CMK (cell line): Measurements from ENCODE around the gene RSPO4.

ENCODE experiments used
- DNase-seq: peaks from one replicate; pipeline ENCODE4 v3.0.0-alpha.2; 2010; ENCODE audit warnings: low read depth

RSPO4 gene

DNA sequence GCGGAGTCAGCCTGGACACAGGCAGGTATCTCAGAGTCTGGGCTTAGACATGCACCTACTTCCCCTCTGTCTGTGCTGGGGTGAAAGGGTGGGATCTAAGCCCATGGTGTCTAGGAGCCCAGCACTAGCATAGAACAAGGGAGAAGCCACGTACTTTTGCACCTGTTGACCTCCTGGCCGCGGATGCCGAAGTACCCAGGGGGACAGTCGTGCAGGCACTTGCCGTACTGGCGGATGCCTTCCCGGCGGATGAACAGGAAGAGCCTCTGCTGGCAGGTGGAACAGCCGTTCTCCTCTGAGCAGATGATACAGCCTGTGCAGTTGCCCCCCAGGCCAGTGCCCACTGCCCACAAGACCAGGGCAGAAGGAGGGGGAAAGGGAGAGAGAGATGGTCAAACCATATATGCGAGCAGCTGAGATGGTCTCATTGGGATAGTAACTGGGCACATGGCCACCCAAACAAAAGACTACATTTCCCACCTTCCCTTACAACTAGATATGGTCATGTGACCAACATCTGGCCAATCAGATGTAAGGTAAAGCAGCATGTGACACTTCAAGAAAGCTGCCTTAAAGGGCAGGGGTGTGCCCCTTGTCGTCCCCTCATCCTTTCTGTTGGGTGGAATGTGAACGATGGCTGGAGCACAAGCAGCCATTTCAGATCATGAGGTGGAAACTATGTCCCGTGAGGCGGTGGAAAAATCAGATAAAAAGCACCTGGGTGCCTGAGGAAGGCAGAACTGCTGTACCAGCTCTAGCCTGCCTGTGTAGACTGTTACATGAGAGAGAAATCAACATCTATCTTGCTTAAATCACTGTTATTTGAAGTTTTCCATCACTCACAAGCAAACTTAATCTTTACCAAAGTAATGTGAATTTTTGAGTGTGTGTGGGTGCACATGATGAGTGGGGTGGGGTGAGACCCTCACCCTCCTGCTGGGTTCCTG lies 34.0 kb downstream of the RSPO4 start:
- peak; percentile 46 for DNase-seq

DNA sequence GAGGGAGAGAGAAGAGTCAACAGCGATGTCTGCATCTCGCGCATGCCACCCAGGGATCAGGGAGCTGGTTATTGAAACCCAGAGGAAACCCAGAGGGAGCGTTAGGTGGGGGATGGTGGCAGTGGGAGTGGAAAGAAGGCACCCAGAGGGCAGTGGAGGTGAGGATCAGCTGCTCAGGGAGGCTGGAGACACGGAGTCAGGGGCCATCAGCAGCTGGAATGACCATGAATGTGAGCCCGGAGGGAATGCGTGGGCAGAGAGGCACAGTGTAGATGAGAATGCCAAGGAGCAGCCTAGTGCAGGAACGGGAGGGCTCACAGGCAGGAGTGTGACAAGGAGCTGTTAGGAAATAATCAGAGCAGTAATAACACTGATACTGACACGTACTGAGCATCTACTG lies 36.2 kb downstream of the RSPO4 start:
- DNase-seq, result no peak

DNA sequence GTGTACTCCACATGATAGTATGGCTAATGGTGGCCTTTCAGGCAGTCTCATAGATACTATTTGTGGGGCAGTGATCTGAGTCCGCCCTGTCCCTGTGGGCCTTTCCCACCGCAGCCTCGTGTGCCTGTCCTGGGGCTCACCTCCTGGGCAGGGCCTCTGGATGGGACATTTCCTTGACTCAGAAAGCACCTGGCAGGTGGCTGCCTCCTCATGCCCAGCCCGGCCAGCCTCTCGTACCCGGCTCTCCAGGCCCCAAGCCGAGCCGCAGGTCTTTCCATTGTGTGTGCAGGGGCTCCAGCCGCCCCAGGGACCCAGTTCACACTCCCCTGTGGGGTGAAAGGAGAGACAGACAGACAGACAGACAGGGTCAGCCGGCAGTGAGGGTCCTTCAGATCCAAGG lies 38.3 kb downstream of the RSPO4 start:
- no peak for DNase-seq

DNA sequence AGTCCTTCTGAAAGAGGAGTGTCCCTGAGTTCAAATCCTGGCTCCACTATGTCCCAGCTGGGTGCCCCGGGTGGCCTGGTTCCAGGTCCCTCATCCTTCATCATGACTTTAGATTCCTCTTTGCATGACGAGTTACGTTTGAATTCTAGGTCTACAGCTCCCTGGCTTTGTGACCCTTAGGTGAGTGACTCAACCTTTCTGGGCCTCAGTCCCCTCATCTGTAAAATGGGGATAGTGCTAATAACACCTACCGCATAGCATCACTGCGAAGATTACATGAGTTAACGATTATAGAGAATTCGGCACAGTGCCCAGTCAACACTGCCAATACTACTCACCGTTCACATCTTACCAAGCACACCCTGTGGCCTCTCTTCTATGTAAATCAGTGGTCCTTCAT lies 39.4 kb downstream of the RSPO4 start:
- no peak for DNase-seq

DNA sequence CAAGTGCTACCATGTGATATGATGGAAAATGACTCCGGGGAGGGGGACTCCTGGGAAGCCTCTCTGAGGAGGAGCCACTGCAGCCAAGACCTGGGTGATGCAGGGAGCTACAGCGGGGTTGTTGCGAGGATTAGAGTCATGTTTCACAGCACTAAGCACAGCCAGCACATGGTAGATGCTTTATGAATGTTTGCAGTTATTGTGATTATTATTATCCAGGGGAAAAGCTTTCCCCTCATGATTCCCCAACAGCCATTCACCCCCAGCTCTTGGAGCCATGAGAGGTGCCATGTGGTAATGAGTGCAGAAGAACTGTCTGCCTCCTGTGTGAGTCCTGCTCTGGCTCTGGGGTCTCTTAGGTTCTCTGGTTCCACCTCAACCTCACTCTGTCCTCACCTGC lies 39.9 kb downstream of the RSPO4 start:
- no peak for DNase-seq

DNA sequence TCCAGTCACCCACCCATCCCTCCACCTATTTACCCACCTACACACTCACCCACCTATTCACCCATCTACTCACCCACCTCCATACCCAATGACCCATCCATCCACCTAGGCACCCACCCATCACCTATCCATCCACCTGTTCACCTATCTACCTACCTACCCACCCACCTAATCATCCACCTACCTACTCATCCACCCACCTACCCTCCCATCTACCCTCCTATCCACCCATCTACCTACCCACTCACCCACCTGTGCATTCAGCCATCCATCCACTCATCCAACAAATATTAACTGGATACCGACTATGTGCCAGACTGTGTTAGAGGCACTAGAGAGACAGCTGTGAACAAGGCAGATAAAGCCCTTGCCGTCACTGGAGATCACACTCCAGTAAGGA lies 40.3 kb downstream of the RSPO4 start:
- no peak for DNase-seq

DNA sequence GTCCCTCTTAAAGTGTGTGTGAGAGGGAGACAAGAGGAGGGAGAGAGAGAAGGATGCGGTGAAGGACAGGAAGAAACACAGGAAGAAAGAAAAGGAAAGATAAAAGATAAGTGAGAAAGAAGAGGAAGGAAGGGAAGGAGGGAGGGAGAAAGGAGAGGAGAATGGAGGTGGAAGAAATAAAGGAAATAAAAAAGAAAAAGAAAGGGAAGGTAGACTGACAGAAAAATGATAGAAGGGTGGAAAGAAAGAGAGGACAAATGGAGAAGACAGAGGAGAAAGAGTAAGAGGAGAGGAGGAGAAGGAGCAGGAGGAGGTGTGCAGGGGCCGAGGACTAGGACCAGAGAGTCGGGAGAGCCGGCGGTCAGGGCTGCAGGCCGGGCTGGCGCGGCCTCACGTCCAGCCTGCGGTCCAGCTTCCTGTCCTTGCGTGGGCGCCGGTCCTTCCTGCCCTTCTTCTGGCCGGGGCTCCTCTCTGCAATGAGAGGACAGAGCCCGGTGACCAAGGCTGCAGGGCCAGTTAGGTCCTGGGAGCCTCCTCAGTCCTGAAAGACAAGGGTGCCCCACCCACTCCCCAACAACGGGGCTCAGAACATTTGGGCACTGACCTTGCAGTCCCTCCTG lies 42.0 kb downstream of the RSPO4 start:
- DNase-seq, result no peak

DNA sequence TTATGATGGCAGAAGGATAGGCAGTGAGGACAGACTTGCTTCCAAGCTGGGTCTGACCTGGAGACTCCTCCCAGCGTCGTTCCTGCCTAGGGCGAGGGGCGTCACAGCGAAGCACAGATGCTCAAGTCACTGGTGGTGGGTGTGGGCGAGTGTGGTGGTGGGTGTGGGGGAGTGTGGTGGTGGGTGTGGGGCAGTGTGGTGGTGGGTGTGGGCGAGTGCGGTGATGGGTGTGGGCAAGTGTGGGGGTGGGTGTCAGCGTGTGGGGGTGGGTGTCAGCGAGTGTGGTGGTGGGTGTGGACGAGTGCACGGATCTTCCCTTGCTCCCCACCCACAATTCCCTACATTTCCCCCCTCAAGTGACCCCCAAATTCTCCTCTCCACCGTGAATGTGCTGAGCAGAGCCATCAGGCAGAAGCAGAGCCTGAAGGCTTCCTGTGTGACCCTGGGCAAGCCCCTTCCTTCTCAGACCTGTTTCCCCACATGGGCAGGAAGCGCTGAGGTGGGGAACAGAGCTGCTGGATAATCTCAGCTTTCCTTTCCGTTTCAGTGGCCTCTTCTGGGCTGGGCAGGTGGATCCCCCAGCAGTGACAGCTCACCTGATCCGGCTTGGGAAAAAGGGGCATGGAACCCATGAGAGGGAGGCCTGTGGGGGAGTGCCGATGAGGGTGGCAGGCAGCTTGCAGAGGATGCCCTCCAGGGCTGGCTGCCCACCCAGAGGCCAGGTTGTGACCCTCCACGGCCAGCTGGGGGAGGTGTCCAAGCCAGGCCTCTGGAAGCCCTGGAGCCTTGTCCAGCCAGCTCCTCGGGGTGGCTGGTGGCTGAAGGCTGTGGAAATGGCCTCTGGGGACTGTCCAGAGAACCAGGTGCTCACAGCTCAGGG lies 42.9 kb downstream of the RSPO4 start:
- no peak for DNase-seq

DNA sequence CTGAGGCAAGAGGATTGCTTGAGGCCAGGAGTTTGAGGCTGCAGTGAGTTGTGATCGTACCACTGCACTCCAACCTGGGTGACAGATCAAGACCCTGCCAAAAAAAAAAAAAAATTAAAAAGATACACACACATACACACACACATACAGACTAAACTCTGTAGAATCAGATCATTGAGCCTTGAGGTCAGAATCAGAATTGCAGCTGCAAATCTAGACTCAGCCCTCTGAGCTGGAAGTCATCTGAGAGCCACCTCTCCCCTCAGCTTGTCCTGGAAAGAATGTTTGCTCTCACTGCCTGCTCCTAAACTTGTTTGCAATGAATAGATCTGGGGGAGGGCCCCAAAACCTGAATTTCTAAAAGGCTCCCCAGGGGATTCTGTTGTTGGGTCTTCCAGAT lies 44.6 kb downstream of the RSPO4 start:
- no peak for DNase-seq

DNA sequence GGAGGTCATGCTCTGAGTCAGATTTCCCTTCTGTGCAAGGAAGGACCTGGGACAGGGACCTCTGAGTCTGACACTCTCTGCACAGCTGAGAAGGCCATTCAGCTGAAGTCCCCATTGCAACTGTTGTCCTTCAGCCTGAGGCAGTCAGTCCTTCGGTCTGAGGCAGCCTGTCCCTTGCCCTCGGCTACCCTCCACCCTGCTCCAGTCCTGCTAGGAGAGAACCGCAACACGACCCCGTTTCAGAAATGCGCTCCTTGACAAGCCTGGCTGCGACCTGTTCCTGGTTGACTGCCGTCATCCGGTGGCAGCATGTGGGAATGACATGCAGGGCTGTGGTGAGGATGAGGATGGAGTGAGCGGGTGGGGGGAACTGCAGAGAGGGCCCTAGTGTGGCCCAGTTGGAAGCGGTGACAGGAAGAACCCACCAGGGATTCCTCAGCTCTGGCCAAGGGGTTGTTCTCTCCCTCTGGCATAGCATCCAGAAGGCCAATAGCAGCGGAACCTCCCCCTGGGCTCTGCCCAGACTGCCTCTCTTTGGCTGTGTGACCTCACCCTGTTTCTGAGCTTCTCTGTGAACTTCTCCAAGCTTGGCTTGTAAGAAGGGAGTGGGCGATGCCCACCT lies 45.7 kb downstream of the RSPO4 start:
- peak; percentile 79 for DNase-seq

DNA sequence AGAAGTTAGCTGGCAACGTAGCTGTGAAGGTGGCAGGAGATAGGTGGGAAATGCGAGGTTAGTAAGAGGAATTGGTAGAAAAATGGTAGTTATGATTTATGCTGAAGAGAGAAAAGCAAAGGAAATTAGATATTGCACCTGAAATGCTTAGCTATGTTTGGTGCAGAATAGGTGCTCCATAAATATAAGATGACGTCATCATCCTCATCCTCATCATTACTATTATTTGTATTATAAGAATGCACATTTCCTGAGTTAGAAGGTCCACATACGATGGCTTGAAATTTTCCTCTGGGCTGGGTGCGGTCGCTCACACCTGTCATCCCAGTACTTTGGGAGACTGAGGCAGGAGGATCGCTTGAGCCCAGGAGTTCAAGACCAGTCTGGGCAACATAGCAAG lies 46.5 kb downstream of the RSPO4 start:
- no peak for DNase-seq

DNA sequence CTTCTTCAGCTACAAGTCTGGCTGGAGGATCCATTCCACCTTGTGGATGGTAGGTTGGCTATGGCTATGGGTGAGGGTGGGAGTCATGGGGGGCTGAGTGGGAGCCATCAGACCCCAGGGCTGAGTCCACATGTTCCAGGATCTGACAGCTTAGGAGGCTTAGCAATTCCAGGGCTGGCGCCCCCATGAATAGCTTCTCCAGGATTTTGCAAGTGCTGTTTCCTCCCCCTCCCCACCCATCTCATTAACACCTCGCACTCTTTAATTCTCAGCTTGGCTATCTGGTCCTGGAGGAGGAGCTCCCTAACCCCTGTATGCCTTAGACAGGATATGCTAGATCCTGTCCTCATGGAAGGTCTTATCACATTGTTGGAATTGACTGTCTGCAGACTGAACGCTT lies 47.0 kb downstream of the RSPO4 start:
- no peak for DNase-seq

DNA sequence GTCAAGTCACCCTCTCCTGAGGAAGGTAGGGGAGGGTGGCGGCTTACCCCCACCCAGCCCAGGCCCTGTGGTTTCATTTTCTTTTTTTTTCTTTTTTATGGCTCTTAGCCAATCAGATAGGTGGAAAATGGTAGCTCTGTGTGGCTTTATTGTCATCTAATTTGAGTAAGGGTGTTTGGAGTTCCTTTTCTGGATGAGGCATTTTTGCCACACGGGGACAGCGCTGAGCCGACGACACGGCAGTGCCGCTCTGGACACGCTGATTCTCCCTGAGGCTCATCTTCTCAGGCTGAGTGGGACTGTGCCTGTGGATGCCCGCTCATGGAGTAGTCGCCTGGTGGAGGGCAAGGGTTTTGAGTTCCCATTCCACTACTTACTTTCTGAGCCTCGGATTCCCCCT lies 48.4 kb downstream of the RSPO4 start:
- no peak for DNase-seq

DNA sequence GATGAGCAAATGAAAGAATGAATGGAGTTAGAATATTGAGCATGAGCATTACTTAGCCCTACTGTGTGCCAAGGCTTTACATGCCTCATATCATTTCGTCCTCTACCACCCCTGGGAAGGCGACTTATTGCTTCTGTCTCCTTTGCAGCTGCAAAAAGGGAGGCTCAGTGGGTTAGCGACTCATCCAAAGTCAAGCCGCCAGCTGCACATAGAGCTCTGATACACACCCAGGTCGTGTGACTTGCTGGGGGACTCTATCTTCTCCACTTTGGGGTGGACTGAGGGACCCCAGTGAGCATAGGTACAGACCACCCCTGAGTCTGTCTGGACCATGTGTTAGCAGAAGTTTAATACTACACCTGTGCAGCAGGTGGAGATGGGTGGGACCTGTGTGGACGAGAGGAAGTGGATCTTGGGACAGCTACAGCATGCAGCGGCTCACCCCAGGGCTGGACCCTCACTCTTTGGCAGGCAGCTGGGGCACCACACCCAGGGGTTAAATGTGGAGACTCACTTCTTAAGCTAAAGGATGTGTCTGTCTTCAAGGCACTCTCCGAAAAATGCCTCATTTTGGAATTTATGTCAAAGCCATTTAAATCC lies 49.8 kb downstream of the RSPO4 start:
- DNase-seq, result no peak

DNA sequence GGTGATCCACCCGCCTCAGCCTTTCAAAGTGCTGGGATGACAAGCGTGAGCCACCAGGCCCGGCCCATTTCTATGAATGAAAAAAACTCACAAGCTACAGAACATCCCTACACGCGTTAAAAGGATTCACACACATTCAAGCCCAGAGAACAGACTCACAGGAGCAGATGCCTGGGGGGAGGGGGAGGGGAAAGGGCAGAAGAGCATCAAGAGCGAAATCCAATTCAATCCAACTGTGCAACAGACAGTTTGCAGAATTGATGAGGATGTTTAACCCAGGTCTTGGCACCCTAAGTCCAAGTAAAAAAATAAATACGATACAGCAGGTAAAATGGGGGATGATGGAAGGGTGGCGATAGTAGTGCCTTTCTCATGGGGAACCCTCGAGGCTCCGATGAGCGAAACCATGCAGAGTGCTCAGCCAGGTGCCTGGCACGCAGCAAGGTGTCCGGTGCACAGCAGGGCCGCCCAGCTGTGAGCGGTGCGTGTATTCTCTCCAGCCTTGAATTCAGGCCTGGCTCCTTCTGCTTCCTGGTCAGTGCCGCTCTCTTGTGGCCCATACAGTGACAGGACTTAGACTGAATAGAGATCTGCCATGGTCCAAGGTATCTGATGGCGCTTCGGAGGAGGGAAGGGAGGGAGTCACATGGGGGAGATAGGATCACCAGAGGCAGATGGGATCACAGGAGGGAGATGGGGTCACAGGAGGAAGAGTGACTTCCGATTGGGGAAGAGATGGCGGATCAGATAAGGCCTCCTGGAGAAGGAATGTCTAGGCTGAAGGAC lies 50.5 kb downstream of the RSPO4 start:
- DNase-seq, result no peak

DNA sequence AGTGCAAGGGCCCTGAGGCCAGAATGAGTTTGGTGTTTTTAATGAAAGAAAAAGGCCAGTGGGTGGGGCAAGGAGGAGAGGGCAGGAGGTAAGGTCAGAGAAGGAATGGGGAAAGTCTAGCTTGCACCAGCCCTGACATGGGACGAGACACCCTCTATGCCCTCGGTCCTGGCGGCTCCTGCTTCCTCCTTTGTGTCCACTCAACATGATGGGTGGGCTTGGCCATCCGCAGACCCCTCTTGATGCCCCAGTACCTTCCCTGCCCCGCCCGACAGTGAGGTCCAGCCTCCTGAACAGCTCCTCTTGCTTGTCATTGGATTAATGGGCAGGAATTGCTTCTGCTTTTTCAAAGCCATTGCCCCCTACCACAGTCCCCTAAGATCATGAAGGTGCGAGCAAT lies 52.4 kb downstream of the RSPO4 start:
- DNase-seq, result no peak

DNA sequence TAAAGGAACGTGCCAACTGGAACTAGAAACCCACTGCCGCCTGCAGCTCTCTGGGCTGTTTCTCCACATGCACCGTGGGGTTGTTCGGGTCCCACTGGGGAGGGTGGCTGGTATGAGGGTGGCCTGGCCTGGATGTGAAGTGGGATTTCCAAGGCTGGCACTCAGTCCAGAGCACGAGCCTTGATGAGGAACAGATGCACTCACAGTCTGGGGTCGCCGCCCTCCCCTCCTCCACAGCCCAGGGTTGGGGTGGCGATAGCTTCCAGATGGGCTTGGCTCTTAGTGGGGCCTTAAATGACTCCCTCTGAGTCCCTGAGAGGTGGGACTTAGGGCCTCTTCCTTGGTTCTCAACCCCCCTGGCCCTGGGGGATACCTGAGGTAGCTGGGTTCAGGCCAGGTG lies 55.3 kb downstream of the RSPO4 start:
- no peak for DNase-seq

DNA sequence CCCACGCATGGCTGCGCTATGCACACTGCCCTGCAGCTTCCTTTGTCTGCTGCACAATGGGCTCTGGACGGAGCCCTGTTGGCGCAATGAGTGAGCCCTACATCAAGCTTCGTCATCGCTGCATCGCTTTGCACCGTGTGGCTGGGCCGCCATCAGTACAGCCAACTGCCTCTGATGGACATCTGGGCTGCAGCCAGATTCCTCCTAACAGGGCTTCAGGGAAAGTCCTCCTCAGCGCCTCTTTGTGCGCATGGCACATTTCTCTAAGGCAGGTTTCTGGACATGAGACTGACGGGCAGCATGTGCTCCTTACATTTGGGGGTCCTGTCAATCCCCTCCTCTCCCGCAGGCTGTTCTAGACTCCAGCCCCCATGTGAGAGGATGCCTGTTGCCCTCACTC lies 56.3 kb downstream of the RSPO4 start:
- DNase-seq, result no peak

DNA sequence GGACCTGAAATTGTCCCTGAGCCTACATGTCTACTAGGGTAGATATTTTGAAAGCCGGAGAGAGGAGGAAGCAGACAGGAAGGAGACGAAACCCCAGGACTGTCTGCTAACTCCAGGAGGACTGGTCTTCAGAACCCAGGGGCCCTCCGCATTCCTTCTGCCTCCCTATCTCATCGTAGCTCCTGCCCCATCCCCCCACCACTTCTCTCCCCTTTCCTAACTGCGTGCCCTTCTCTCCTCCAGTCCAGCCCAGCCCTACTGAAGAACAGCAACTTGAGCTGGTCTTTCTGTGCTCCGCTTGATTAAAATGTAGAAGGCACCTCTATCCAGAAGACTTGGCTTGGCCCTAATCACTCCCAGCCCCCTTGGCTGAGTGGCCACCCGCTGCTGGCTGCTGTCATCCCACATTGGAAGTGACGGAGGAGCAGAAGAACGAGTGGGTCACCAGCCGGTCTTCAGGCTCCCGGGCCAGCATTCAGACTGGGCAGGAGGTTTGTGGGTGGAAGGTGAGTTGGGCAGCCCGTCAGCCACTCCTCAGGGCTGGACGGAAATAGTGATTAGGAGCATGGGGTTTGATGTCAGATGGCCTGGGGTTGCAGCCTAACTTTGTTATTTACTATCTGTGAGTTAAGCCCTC lies 57.2 kb downstream of the RSPO4 start:
- DNase-seq, result no peak

DNA sequence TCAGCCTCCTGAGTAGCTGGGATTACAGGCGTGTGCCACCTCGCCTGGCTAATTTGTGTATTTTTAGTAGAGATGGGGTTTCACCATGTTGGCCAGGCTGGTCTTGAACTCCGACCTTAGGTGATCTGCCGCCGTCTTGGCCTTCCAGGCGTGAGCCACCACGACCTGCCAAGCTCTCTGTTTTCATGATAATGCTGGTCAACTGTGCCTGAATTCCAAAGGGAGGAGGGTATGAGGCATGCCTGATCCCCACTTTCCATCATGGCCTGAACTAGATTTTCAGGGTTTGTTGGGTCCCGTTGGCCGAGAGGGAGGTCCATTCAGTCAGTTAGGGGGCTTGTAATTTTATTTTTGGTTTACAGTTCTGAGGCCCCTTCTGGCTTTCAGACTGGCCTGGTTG lies 58.0 kb downstream of the RSPO4 start:
- no peak for DNase-seq

DNA sequence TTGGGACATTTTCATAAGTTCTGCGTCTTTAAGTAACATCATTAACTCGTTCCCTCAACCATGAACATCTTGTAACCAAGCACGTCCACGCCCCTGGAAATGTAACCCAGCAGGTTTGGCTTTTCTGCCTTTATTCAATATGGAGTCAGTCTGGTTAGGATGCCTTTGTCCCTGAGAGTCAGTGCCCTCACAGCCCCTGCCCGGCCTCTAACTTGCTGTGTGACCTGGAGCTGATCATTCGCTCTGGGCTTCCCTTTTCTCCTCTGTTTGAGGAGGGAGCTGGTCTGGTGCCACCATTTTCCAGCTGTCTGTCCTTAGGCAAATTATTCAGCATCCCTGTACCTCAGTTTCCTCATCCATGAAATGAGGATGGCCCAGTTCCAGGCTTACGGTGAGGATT lies 59.5 kb downstream of the RSPO4 start:
- DNase-seq, result no peak
